ENCODE data around the gene AGPS. TPM values are rescaled to one million over a fixed set of nuclear protein-coding genes. Genes with fewer than 3 reads are reported as not detected.

AGPS gene
- total RNA-seq, 1 donor from 2014 or later: 44.2 TPM

DNA sequence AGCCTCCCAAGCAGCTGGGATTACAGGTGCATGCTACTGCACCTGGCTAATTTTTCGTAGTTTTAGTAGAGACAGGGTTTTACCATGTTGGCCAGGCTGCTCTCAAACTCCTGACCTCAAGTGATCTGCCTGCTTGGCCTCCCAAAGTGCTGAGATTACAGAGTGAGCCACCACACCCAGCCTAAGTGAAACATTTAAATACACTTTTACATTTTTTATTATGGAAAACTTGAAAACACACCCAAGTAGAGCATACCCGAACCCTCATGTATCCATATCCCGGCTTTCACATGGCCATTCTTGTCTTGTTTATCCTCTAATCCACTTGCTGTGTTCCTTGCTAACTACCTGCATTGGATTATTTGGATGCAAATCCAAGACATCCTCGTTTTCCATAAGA is 13.2 kb upstream of the AGPS start:
- intact Hi-C loops (cut with DNase I): no loop called here
- no peak for DNase-seq (ENCODE audit: low spot score)
- no peak for ATAC-seq

DNA sequence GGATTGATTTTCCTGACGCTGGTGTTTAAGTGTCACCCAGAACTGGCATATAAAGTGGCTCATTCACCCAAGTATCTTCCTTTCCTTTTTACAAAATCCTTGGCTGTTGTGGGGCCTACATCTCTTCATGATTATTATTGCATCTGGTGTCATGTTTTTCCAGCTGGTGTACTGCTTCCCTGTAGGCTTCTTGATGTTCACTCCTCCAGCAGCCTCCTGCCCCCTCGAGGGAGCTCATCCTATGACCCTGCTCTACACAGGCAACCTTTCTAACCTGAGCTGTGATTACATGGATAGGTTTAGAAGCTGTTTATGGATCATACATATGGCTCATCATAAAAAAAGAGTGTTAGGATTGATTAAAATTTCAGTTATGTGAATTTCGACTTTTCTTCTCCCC is 12.4 kb upstream of the AGPS start:
- DNase-seq (ENCODE audit: low spot score) (no peak), ATAC-seq (peak; percentile 89)
- intact Hi-C loops (cut with DNase I): no loop called here

DNA sequence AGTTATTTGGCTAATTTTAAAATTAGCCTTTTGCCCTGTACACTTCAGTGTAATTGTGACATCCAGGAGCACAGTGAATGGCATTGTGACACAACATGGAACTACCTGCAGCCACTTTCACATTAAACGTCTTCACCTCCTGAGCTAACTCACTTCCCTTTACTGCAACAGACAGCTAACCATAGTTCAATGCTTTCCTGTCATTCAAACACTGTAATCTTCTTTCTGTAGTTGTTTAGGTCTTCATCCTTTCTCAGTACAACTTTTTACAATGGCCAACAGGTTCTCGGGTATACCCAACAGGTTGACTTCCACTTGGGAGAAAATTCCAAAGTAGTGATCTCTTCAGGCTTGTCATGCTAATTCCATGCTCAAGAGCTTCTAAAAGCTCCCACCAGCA is 8.6 kb upstream of the AGPS start:
- ATAC-seq: no peak
- no peak for DNase-seq (ENCODE audit: low spot score)
- intact Hi-C loops (cut with DNase I): no loop called here

DNA sequence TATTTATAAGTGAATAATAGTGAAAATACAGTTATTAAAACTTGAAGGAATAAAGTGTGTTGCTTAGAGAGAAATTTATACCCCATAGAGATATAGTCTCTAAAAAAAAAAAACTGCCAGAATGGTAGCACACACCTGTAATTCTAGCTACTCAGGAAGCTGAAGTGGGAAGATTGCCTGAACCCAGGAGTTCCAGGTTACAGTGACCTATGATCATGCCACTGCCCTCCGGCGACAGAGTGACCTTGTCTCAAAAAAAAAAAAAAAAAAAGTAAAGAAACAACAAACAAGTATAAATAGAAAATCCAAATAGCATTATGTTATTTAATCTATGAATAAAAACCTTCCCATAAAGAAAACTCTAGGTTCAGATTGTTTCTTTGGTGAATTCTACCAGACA is 7.4 kb upstream of the AGPS start:
- no peak for DNase-seq (ENCODE audit: low spot score)
- no peak for ATAC-seq
- intact Hi-C loops (cut with DNase I): no loop called here

DNA sequence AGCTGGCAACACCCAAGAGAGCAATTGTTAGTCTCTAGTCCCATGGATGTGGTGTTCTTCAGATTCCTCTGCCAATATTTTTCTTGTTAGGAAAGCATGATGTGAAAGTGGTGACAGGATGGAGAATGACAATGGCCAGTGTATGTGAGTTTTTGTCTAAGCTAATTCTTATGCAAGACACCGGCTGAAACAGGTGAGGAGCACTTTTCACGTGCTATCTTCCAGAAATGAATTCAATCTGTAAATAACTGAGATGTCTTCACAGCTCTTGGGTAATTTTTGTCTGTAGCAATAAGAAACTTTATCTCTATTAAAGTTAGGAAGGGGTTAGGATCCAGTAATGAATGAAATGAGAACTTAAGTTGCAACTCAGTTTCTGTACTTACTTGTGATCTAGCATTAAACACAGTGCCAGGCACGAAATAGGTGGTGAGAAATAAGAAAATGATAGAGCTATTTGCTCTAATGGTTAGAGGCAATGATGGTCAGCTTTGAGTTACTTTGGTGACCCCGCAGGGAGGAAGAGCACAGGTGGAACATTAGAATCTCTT is 676 bp upstream of the AGPS start:
- DNase-seq (ENCODE audit: low spot score) (no peak), ATAC-seq (no peak)
- intact Hi-C loops (cut with DNase I): no loop called here

DNA sequence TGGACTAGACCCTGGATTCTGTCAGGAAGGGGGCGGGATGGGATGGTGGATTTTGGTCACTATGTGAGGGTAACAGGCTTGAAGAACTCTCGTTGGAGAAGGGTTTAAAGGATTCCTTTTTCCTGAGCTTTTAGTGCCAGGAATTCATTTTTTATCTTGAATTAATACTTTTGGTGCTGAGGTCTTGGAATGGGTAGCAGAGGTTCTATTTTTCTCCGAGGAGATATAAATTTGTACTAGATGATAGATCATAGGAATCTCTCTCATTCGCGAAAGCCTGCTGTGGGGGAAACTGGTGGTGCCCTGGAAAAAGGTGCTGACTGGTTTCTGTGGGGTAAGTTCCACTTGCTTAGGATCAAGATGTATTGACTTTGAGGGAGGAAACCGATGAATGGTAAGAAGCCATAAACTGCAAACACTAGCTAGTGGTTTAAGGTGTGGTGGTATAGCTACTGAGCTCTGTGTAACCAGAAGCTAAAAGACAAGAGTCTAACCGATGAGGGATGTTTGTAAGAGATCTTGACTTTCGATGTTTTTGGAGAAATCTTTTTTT is 706 bp downstream of the AGPS start:
- ATAC-seq: no peak
- intact Hi-C loops (cut with DNase I): no loop called here

DNA sequence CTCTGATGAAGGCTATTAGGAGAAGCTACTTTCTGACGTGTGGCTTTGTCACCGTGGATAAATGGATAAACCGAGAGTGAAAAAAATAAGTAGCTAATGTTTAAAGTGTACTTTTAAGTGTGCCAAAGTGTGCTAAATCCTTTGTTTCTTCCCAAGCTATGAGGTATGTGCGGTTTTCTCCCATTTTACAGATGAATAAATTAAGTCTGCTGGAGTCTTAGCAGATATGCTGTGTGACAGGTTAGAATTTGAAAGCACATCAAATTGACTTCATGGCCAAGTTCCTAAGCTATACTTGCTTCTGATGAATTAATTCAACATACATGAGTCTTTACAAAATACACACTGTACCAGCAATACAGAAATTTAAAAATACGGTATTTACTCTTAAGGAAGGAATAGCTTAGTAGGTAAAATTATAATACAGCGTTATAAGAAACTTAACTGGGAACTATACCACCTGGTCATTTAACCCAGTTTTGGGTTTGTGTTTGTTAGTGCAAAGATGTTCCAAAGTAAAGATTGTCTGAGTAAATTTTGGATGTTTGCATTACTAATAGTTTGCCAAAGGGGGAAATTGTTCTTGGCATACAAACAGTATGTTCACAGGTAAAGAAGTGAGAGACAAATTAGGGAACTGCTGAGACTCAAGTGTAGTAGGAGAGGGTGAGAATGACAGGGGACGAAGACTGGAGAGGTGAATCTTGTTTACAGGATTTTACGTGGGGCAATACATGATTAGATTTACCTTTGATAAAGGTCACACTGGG is 1.4 kb downstream of the AGPS start:
- ATAC-seq (no peak), DNase-seq (ENCODE audit: low spot score) (no peak)
- intact Hi-C loops (cut with DNase I): no loop called here

More for the DNA sequence above, 706 bp downstream of the AGPS start:
- DNase-seq (ENCODE audit: low spot score): no peak

DNA sequence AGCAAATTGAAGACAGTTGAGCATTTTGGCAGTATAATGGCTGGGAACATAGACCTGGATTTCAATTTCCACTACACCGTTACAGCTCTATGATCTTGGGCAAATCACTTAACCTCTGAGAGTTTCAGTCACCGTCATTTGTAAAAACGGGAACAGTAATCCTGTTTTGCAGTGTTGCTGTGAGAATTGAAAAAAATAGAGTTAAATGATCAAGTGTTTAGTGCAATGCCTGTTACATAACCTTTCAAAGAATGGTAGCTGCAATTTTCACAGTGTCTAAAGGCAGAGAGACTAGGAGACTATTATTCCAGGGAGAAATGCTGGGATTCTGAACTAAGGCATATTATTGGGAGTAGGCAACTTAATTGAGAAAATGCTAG is 2.0 kb downstream of the AGPS start:
- ATAC-seq (no peak), DNase-seq (ENCODE audit: low spot score) (no peak)
- intact Hi-C loops (cut with DNase I): no loop called here

DNA sequence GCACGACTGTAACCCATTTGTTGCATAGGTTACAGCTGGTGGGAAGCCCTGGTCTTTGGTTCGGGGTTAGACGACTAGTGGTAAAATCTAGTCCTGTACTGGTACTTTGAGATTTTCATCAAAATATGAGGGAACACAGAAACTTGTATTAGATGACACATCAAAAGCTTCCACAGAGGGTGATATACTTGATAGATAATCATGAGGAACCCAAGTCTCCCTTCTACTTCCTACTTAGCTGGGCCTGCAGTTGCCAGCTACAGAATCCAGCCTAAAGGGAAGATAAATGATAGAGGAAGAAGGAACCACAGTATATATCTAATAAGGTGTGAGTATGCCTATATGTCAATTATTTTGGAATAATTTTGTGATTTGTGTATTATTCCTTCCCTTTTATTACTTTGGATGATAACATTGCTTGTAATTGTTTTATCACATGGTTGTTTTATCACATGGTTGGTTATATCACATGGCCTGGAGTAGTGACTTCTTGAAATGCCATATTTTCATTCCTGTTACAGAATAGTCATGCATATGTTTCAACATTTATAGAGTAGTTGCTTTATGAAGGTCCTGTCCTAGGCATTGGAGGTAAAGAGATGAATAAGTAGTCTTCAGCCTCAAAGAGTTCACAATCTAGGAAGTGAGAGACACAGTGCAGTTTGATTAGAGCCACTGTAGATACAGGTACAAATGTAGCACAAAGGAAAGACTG is 2.9 kb downstream of the AGPS start:
- no peak for ATAC-seq
- intact Hi-C loops (cut with DNase I): no loop called here
- DNase-seq (ENCODE audit: low spot score): no peak

DNA sequence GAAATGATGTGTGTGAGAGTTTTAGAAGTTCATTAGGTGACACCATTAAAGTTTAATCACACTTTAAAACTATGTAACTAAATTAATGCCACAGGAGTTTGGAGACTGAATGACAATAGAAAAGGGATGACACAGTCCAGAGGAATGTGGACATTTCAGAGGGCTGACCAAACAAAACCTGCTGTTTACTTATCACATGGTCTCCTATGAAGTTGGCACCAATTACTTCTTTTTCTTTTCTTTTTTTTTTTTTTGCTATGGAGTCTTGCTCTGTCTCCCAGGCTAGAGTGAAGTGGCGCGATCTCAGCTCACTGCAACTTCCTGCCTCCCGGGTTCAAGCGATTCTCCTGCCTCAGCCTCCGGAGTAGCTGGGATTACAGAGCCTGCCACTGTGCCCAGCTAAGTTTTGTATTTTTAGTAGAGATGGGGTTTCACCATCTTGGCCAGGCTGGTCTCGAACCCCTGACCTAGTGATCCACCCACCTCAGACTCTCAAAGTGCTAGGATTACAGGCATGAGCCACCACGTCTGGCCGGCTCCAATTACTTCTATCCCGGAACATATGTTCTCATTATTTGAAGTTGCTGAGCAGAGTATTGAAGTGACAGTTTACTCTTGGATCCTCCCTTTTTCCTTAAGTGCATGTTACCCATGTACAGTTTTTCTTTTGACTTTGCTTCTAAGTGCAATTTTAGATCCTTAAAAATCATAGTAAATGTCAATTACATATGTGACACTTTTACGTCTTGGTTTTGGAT is 4.3 kb downstream of the AGPS start:
- ATAC-seq: no peak
- DNase-seq (ENCODE audit: low spot score): no peak
- intact Hi-C loops (cut with DNase I): no loop called here

DNA sequence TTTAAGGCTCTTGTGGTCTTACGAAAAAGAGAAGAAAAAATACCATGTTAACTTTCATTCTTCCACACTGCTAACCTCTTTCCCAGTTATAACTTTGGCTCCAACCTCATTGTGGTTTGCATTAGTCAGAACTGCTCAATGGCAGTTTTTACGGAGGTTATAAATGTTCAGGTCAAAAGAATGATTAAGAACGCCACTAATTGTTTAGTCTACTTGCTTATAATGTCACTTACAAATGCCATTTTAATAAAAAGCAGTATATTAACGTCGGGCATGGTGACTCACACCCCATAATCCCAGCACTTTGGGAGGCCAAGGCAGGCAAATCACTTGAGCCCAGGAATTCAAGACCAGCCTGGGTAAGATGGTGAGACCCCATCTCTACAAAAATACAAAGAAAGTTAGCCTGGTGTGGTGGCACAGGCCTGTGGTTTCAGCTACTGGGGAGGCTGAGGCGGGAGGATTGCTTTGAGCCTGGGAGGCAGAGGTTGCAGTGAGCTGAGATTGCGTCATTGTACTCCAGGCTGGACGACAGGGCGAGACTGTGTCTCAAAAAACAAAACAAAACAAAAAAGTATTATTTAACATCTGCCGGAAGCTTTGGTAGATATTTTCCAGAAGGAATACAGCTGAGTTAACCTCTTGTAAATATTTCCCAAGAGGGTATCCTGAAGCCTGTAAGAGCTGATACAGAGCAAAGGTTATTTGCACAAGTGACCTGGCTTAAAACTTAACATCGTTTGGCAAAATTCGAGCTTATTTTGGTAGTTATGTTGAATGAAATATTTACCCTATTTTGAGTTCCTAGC is 5.1 kb downstream of the AGPS start:
- DNase-seq (ENCODE audit: low spot score): no peak
- peak; percentile 84 for ATAC-seq
- intact Hi-C loops (cut with DNase I): no loop called here

DNA sequence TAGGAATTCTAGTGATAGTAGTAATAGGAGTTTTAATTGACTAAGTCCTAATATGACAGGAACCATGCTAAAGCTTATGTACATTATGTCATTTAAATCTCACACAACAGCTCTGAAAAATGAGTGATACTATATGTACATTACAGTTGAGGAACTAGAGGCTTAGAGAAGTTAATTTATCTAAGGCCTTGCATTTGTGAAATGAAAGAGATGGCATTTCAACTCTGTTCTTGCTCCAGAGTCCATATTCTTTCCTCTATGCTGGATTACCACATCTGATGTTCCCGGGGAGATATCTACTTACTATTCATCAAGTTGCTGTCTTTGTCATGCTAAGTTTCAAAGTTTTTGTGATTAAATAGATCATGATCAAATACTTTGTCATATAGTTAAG is 5.7 kb downstream of the AGPS start:
- no peak for DNase-seq (ENCODE audit: low spot score)
- no peak for ATAC-seq
- intact Hi-C loops (cut with DNase I): no loop called here

DNA sequence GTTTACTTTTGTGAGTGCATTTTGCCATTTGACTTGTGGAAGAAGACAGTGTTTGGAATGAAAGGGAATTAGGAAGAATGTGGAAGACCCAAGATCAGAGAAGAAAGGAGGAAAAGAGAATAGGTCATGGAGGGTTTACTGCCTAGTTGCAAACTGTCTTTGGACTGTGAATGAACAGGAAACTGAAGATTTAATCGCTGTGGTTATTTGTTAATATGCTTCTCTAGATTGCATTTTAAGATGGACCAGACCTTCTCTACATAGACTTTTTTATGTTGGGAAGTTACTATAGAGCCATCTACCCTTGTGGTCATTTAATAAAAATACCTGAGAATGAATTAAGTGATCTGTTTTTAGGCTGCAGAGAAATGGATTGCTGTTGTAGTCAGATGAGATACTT is 6.2 kb downstream of the AGPS start:
- DNase-seq (ENCODE audit: low spot score) (no peak), ATAC-seq (no peak)
- intact Hi-C loops (cut with DNase I): no loop called here

DNA sequence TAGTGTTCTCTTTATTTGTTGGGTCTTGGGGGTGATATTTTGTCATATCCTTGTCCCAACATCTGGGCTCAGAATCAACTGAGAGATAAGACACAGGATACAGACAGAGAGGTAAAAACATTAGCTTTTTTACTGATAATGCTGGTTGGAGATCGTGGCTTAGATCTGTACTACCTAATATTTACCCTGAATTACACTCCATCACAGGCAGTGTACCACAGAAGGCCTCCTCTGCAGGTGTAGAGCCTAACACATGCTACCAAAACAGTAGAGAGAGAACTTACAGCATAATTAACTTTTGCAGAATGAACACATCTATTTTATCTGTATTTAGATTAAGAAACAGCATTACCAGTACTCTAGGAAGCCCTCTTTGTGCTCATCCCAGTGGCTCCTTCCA is 6.8 kb downstream of the AGPS start:
- no peak for DNase-seq (ENCODE audit: low spot score)

DNA sequence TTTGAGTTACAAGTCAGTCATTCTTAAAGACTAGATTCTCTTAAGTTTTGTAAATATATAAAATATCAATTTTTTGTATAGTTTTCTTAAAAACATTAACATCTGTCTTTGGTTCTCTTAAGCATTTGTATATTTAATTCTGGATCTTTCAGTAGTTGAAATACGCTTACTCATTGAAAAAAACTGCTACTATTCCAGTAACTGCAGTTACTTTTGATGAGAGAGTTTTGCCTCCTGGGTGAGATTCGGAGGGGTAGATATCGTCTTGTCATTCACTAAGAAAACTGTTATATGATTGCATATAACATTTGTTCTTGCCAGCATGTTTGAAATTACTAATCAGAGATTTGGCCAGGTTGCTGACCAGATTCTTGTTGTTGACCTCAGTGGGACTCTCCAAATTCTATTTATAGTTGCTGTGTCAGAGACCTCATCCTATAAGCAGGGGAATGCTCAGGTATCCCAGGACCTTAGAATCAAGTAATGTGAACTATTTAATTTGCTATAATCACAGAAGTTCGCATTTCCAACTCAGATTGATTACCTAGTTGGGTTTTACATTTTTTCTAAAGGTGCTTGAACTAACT is 7.9 kb downstream of the AGPS start:
- DNase-seq (ENCODE audit: low spot score) (no peak), ATAC-seq (no peak)
- intact Hi-C loops (cut with DNase I): no loop called here

More for the DNA sequence above, 6.8 kb downstream of the AGPS start:
- ATAC-seq: no peak
- intact Hi-C loops (cut with DNase I): no loop called here

DNA sequence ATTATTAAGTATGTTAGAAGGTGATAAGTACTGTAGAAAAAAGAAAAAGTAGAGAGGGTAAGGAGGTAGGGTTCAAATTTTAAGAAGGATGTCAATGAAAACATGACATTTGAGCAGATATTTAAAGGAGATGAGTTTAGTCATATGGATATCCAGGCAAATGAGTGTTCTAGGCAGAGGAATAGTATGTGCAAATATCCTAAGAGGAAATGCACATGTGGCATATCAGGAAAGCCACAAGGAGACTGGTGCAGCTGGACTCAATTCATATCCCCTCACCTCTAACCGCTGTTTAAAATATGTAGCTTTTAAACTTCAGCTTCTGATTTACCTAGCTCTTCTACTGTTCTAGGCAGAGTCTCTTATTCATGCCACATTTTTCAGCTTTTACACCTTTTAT is 9.5 kb downstream of the AGPS start:
- intact Hi-C loops (cut with DNase I): no loop called here
- DNase-seq (ENCODE audit: low spot score): no peak
- no peak for ATAC-seq

DNA sequence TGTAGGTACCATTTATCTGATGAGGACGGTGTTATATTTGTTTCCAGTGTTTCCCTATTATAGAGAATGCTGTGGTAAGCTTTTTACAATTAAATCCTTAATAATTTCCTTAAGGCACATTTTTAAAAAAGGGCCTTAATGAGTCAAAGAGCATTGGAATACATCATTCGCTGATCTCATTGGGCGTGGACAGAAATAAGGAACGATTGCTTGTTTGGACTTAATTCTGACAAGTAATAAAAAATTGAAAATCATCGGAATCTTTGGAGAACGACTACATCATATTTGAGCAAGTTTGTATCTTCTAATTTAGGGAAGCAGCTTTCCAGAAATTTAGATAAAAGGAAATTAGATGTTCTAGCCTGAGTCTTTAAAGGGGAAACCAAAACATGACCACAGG is 11.3 kb downstream of the AGPS start:
- ATAC-seq (no peak), DNase-seq (ENCODE audit: low spot score) (no peak)
- intact Hi-C loops (cut with DNase I): no loop called here

DNA sequence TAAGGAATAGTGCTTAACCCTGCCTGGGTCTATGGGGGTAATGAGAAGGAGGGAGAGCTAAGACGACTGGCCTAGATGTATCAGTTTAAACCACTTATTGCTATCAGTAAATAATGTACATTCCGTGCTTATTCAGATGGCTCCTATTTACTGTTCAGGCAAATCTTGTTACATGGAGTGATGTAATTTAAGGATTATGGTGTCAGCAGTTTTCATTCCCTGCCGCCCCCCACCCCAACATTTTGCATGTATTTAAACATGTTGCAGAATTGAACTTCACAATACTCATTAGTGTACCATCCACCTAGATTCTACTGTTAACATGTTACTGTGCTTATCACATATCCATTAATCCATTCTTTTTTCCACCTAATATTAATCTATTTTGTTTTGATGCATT is 11.7 kb downstream of the AGPS start:
- no peak for ATAC-seq
- intact Hi-C loops (cut with DNase I): no loop called here
- DNase-seq (ENCODE audit: low spot score): no peak
